H9 (cell line): ENCODE data around the gene C3orf22. TPM values are rescaled to one million over a fixed set of nuclear protein-coding genes. Genes with fewer than 3 reads are reported as not detected.

Source experiments
- DNase-seq: peaks from one replicate; pipeline ENCODE4 v3.0.0-alpha.2; 2017
- H2AFZ ChIP-seq: one replicate; pipeline ENCODE4 v1.6.1; 2013; ENCODE audit warnings: mild to moderate bottlenecking, low read length, control low read depth, moderate library complexity
- H2AK5ac ChIP-seq: 2 replicates; pipeline ENCODE4 v1.6.1; 2013; ENCODE audit warnings: low read length, control low read depth, mixed read lengths; ENCODE audit not compliant: insufficient read length
- H2BK120ac ChIP-seq: one replicate; pipeline ENCODE4 v1.6.1; 2013; ENCODE audit warnings: low read depth, mild to moderate bottlenecking, low read length, control low read depth, inconsistent platforms; ENCODE audit not compliant: poor library complexity, severe bottlenecking
- H2BK12ac ChIP-seq: 2 replicates; pipeline ENCODE4 v1.6.1; 2013; ENCODE audit warnings: low read length, control low read depth, mixed read lengths, low read depth; ENCODE audit not compliant: insufficient read length
- H2BK15ac ChIP-seq: 2 replicates; pipeline ENCODE4 v1.6.1; 2013; ENCODE audit warnings: low read depth, low read length, control low read depth
- H2BK20ac ChIP-seq: one replicate; pipeline ENCODE4 v1.6.1; 2013; ENCODE audit warnings: low read depth, mild to moderate bottlenecking, low read length, control low read depth, inconsistent platforms; ENCODE audit not compliant: poor library complexity, severe bottlenecking
- H2BK5ac ChIP-seq: 2 replicates; pipeline ENCODE4 v1.6.1; 2013; ENCODE audit warnings: low read length, control low read depth, mixed read lengths; ENCODE audit not compliant: insufficient read length
- H3K14ac ChIP-seq: 2 replicates; pipeline ENCODE4 v1.6.1; 2013; ENCODE audit warnings: low read length, control low read depth; ENCODE audit not compliant: insufficient read depth
- H3K18ac ChIP-seq: 2 replicates; pipeline ENCODE4 v1.6.1; 2013; ENCODE audit warnings: low read depth, mild to moderate bottlenecking, mixed read lengths, low read length, control low read depth; ENCODE audit not compliant: insufficient read length
- H3K23ac ChIP-seq: 2 replicates; pipeline ENCODE4 v1.6.1; 2013; ENCODE audit warnings: low read length, control low read depth, mixed read lengths, low read depth; ENCODE audit not compliant: insufficient read length
- H3K23me2 ChIP-seq: 2 replicates; pipeline ENCODE4 v1.6.1; 2013; ENCODE audit warnings: low read depth, mild to moderate bottlenecking, mixed read lengths, low read length, control low read depth; ENCODE audit not compliant: insufficient read length, poor library complexity, severe bottlenecking
- H3K27ac ChIP-seq: 2 replicates; pipeline ENCODE4 v1.5.1; 2013; ENCODE audit warnings: low read length, control low read depth, mixed read lengths, low read depth; ENCODE audit not compliant: insufficient read length
- H3K27me3 ChIP-seq: 2 replicates; pipeline ENCODE4 v1.6.1; 2013; ENCODE audit warnings: low read length, control low read depth, inconsistent platforms; ENCODE audit not compliant: insufficient read depth
- H3K4ac ChIP-seq: 2 replicates; pipeline ENCODE4 v1.6.1; 2013; ENCODE audit warnings: low read depth, mild to moderate bottlenecking, control low read depth, inconsistent platforms, low read length, moderate library complexity
- H3K4me1 ChIP-seq: 2 replicates; pipeline ENCODE4 v1.6.1; 2013; ENCODE audit warnings: low read length, control low read depth, inconsistent platforms; ENCODE audit not compliant: insufficient read depth
- H3K4me2 ChIP-seq: 2 replicates; pipeline ENCODE4 v1.6.1; 2013; ENCODE audit warnings: low read length, control low read depth, mixed read lengths; ENCODE audit not compliant: insufficient read length, insufficient read depth
- H3K56ac ChIP-seq: 2 replicates; pipeline ENCODE4 v1.6.1; 2013; ENCODE audit warnings: low read depth, mild to moderate bottlenecking, mixed read lengths, low read length, control low read depth; ENCODE audit not compliant: insufficient read length
- H3K79me1 ChIP-seq: 2 replicates; pipeline ENCODE4 v1.6.1; 2013; ENCODE audit warnings: low read depth, mild to moderate bottlenecking, moderate library complexity, low read length, control low read depth, inconsistent platforms; ENCODE audit not compliant: insufficient read depth, poor library complexity, severe bottlenecking
- H3K79me2 ChIP-seq: 2 replicates; pipeline ENCODE4 v1.6.1; 2013; ENCODE audit warnings: low read length, control low read depth, inconsistent platforms; ENCODE audit not compliant: insufficient read depth
- H3K9ac ChIP-seq: 2 replicates; pipeline ENCODE4 v1.6.1; 2013; ENCODE audit warnings: low read length, control low read depth, mixed read lengths; ENCODE audit not compliant: insufficient read length; ENCODE audit errors: extremely low read depth
- H3K9me3 ChIP-seq: one replicate; pipeline ENCODE4 v1.6.1; 2013; ENCODE audit warnings: low read depth, low read length, inconsistent platforms; ENCODE audit not compliant: control insufficient read depth
- H3T11ph ChIP-seq: one replicate; pipeline ENCODE4 v1.6.1; 2013; ENCODE audit warnings: mild to moderate bottlenecking, low read length, control low read depth, inconsistent platforms
- H4K20me1 ChIP-seq: one replicate; pipeline ENCODE4 v1.6.1; 2013; ENCODE audit not compliant: control insufficient read depth, insufficient read length, insufficient read depth
- H4K5ac ChIP-seq: 2 replicates; pipeline ENCODE4 v1.6.1; 2013; ENCODE audit warnings: low read depth, mild to moderate bottlenecking, mixed read lengths, low read length, control low read depth; ENCODE audit not compliant: insufficient read length
- H4K8ac ChIP-seq: replicated peaks from 2 replicates; pipeline ENCODE4 v1.6.1; 2013; ENCODE audit warnings: low read length, control low read depth, mixed read lengths, low read depth; ENCODE audit not compliant: insufficient read length
- H4K91ac ChIP-seq: 2 replicates; pipeline ENCODE4 v1.6.1; 2013; ENCODE audit warnings: low read depth, mild to moderate bottlenecking, moderate library complexity, mixed read lengths, low read length, control low read depth; ENCODE audit not compliant: insufficient read length
- H3K27ac Mint-ChIP-seq, 3 experiments: 2 replicates in 2 of 3; 3 replicates in 1 of 3; pipeline ENCODE4 v1.8.0; 2020 to 2021; ENCODE audit warnings: mixed read lengths in 3 of 3, mild to moderate bottlenecking in 1 of 3, moderate library complexity in 1 of 3
- H3K27me3 Mint-ChIP-seq: 2 replicates; pipeline ENCODE4 v1.8.0; 2021; ENCODE audit warnings: low read depth, mild to moderate bottlenecking, moderate library complexity, mixed read lengths
- H3K36me3 Mint-ChIP-seq, 3 experiments: 2 replicates in 2 of 3; 3 replicates in 1 of 3; pipeline ENCODE4 v1.8.0; 2020 to 2021; ENCODE audit warnings: low read depth in 3 of 3, mixed read lengths in 3 of 3; ENCODE audit not compliant: insufficient read depth in 1 of 3
- H3K4me1 Mint-ChIP-seq, 2 experiments: 2 replicates each; pipeline ENCODE4 v1.8.0; 2020; ENCODE audit warnings: mixed read lengths in 2 of 2
- H3K4me3 Mint-ChIP-seq, 2 experiments: 2 replicates in 1 of 2; 3 replicates in 1 of 2; pipeline ENCODE4 v1.8.0; 2020 to 2021; ENCODE audit warnings: mild to moderate bottlenecking in 2 of 2, mixed read lengths in 2 of 2, moderate library complexity in 1 of 2
- H3K9me3 Mint-ChIP-seq, 2 experiments: 2 replicates in 1 of 2; 3 replicates in 1 of 2; pipeline ENCODE4 v1.8.0; 2020; ENCODE audit warnings: mild to moderate bottlenecking in 2 of 2, mixed read lengths in 2 of 2, moderate library complexity in 1 of 2
- CTCF ChIP-seq: fragments of 200-600 bp; sonication (generic); conservative IDR thresholded peaks from 3 replicates; pipeline ENCODE4 v1.8.0; 2021; ENCODE audit warnings: antibody characterized with exemption, mild to moderate bottlenecking
- WGBS: extraction: QIAGEN DNeasy Blood & Tissue Kit; methylation state at CpG from one replicate; pipeline ENCODE4 v1.1.7; 2013; ENCODE audit warnings: missing lambda C conversion rate, low lambda C conversion rate, mixed read lengths; ENCODE audit not compliant: insufficient read length; ENCODE audit errors: extremely low coverage; 5-methylcytosine and 5-hydroxymethylcytosine counted together
- total RNA-seq: library from RNA; stranded (reverse); gene quantifications from 2 replicates; pipeline ENCODE4 v1.2.1, GENCODE V29; 2021

The C3orf22 gene
- total RNA-seq, 1 experiment from 2014 or later, result not detected

- no peak overlapping the region for H3K56ac ChIP-seq
- no peak overlapping the region for H3T11ph ChIP-seq
- no peak overlapping the region for H3K18ac ChIP-seq
- no peaks in the 10 kb centered on the region for H3K79me2 ChIP-seq
- H3K27ac ChIP-seq, result no peak overlapping the region
- no peaks in the 10 kb centered on the region for H3K23me2 ChIP-seq
- H3K9me3 ChIP-seq, result no peaks in the 10 kb centered on the region
- Mint-ChIP-seq H3K4me3 (no peak overlapping the region), H3K4me1 (peaks cover 0 to 3% of the 10 kb centered on the region in 2 experiments; a peak in 2 of 4 replicates), H3K9me3 (peaks cover 0 to 4% of the 10 kb centered on the region in 2 experiments; a peak in 2 of 5 replicates), H3K27me3 (peaks cover 3% of the 10 kb centered on the region; the same call in 1 of the 2 replicates), H3K27ac (0 out of 7 replicates have a peak overlapping the region, but pooled peaks of 2 of the 3 experiments have one; percentile 32 to 44), H3K36me3 (no peaks in the 10 kb centered on the region)
- no peak overlapping the region for H3K4me2 ChIP-seq
- no peak for DNase-seq
- H3K4me1 ChIP-seq, result no peaks in the 10 kb centered on the region
- H4K20me1 ChIP-seq, result no peaks in the 10 kb centered on the region
- no peak overlapping the region for H3K14ac ChIP-seq
- no CpG with 5 or more reads among the region's 2 CpGs for WGBS
- H2AFZ ChIP-seq, result no peak overlapping the region
- H2BK20ac ChIP-seq, result no peak overlapping the region
- no peak overlapping the region for H4K8ac ChIP-seq
- H4K5ac ChIP-seq, result no peak overlapping the region
- no peak overlapping the region for H2AK5ac ChIP-seq
- H2BK12ac ChIP-seq, result no peak overlapping the region
- no peaks in the 10 kb centered on the region for H3K79me1 ChIP-seq
- H2BK15ac ChIP-seq, result no peak overlapping the region
- no peak for TF ChIP-seq CTCF
- no peak overlapping the region for H3K23ac ChIP-seq
- H3K9ac ChIP-seq, result no peak overlapping the region
- H3K4ac ChIP-seq, result no peak overlapping the region
- H2BK120ac ChIP-seq, result no peak overlapping the region
- no peaks in the 10 kb centered on the region for H3K27me3 ChIP-seq
- H4K91ac ChIP-seq, result no peak overlapping the region
- no peak overlapping the region for H2BK5ac ChIP-seq
Observed at GRCh38 chr3:126577261-126577660, 18.5 kb upstream of the C3orf22 start.
